GM19025 (cell line): ENCODE measurements around the gene IFIH1.

ENCODE experiments used
- ATAC-seq: cut with Tn5 transposase; IDR thresholded peaks from one replicate; pipeline ENCODE4 v1.9.1; 2021; ENCODE audit warnings: mild to moderate bottlenecking, low read depth, moderate library complexity; ENCODE audit not compliant: unreplicated experiment

IFIH1 gene

DNA sequence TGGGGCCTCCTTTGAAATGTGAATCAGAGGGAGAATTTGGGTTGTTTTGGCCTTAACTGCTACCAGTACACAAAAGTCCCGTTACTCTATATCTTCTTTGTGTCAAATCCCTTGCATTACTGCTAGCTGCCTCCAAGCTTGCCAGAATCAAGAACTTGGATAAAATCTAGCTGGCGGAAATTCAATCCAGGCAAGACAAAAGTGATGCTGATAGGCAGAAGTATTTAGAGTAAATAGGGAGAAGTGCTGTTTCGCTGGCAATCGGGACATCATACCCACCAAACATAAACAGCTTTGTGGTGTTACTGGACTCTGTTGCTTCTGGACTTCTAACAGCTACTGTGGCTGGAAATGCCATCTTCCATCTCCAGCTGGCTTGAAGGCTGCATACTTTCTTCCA is 2.5 kb downstream of the IFIH1 start:
- no peak for ATAC-seq

GRCh38 chr2:162312853-162313252 is 5.6 kb downstream of the IFIH1 start:
- ATAC-seq: no peak

- peak; percentile 55 for ATAC-seq
These were observed 9.6 kb downstream of the IFIH1 start for GRCh38 chr2:162308747-162309503.

GRCh38 chr2:162305901-162306300 is 12.6 kb downstream of the IFIH1 start:
- ATAC-seq: no peak

GRCh38 chr2:162301877-162302276 is 16.6 kb downstream of the IFIH1 start:
- ATAC-seq: no peak

GRCh38 chr2:162301151-162301804 is 17.2 kb downstream of the IFIH1 start:
- ATAC-seq: no peak

DNA sequence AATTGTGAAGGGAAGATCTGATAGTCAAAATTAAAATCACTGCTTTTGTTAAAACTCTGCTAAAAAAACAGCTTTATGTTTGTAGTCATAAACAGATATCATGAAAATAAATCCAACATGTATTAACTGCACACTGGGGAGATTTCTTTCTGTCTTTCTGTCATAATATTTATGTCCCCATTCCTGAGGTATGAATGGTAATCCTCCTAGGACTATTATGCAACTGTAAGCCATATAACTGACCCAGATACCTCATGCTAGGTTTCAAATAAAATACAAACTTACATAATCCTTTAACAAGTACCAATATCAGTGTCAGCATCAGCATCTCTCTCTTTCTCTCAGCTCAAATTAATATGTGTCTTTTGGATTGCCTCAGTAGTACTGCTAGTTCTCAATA is 18.2 kb downstream of the IFIH1 start:
- no peak for ATAC-seq

DNA sequence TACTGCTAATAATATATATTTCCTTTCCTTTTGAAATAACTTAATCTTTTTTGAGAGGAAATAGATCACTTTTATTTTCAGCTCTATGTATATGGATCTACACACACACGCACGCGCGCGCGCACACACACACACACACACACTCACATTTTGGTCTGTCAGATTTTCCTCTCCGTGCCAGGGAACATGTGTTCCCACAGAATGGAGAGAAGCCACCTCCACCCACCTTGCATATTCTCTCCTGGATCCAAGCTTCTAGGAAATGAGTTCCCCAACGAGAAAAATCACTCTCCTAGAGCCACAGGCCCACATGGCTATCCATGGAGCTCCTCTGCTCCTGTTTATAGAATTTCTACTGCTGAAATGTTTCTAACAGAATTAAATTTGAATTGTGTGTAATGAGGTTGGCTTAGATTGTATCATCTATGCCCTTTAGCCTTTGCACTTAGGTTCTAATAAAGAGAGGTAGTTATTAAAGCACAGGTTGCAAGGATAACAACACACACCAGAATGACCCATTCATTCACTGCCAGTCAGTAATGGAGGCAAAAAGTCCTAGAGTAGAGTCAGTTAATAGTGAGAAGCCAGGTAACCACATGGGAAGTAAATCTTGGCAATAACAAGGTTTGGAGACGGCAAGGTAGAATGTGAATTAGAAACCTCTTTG is 19.7 kb downstream of the IFIH1 start:
- no peak for ATAC-seq

- ATAC-seq: no peak
These were observed 20.4 kb downstream of the IFIH1 start for GRCh38 chr2:162297925-162298552.

DNA sequence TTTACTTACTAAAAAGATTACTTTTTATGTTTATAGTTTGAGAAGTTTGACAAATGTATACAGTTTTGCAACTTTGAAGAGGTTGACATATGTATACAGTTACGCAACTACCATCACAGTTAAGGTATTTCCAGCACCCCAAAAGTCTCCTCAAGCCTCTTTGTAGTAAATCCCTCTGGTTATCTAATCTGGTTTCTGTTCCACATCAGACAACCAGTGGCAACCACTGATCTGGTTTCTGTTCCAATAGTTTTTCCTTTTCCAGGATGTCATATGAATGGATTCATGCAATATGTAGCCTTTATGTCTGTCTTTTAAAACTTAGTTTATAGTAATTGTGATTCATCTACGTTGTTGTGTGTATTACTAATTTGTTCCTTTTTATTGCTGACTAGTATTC is 23.5 kb downstream of the IFIH1 start:
- ATAC-seq: no peak

DNA sequence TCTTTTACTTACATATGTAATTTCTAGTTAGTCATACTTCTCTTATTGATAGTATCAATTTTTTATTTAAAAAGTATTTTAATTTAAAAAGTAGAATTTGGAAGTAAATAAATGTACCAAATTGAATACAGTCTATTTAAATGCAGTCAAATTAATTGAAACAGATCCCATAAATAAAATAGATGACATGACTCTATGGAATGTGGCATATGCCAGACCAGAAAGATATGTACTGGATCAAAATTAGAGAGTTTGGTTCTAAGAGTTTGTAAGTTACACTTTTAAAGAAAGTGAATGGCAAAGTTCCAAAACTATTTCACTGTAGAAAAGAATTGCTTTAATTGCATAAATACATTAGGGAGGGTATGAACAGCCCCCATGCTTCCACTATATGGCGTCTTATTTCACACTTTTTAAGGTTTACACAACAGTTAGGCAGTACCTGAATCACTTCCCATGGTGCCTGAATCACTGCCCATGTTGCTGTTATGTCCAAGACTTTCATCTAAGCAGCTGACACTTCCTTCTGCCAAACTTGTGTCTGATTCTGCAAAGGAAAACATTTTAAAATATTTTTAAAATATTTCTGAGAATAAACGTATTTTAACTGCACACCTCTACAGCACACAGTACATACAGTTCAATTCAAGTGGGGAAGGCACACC is 25.2 kb downstream of the IFIH1 start:
- ATAC-seq: no peak

- ATAC-seq: no peak
These were observed 26.7 kb downstream of the IFIH1 start for GRCh38 chr2:162291748-162292147.

DNA sequence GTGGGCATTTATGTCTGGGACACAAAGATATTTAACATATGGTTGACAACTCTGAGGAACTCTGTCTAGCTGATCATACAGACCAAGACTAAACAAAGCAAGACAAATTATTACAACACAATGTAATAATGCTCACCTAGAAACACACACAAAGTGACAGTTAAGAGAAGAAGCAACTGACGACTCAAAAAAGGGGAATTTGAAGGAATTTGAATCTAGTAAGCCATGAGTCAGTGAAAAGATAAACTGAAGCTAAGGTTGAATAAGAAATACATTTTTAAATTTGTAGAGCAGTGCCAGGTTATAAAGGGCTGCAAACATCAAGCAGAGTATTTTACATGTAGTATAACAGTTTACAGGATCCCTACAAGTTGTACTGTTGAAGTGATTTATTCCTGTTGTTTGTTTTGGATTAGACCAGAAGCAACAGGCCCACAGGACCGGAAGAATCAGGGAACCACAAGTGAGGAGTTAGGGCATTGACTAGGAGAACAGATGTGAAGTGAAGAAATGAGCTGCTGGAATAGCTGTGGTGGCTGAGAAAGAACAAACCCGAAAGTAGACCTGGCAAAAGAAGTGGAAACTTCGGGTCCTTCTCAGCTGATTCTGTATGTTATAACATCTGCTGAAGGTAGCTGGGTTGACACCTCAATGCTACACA is 35.6 kb downstream of the IFIH1 start:
- ATAC-seq: no peak

- ATAC-seq: no peak
These were observed 37.8 kb downstream of the IFIH1 start for GRCh38 chr2:162280654-162281053.

- no peak for ATAC-seq
These were observed 41.1 kb downstream of the IFIH1 start for GRCh38 chr2:162277381-162277780.

- ATAC-seq: no peak
These were observed 50.5 kb downstream of the IFIH1 start for GRCh38 chr2:162267996-162268395.

- ATAC-seq: no peak
These were observed 51.0 kb downstream of the IFIH1 start for GRCh38 chr2:162267496-162267895.

DNA sequence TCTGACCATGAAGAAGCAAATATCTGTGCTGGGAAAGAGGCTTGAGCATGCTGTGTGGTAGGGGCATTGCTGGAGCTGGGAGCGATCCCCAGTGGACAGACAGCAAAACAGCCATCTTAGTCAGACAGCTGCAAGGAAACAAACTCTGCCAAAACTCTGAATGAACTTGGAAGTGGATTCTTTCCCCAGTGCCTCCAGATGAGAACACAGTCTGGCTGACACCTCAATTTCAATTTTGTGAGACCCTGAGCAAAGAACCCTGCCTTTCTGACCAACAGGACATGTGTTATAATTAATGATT is 52.1 kb downstream of the IFIH1 start:
- no peak for ATAC-seq

GRCh38 chr2:162265666-162266459 is 52.6 kb downstream of the IFIH1 start:
- no peak for ATAC-seq
